H1 (cell line): ENCODE measurements around the gene CRYBG1. TPM values are rescaled to one million over a fixed set of nuclear protein-coding genes. Genes with fewer than 3 reads are reported as not detected.

Experiments used
- CTCF ChIA-PET: fragments of 300-600 bp; sonication (Branson Sonifier 250); formaldehyde crosslinking; loops from one replicate; lab custom pipeline; 2021; ENCODE audit not compliant: partially characterized antibody; lab: Charles Lee
- POLR2A ChIA-PET: fragments of 300-600 bp; sonication (Branson Sonifier 250); formaldehyde crosslinking; loops from one replicate; lab custom pipeline; 2021; ENCODE audit warnings: inconsistent platforms; ENCODE audit not compliant: partially characterized antibody; lab: Charles Lee
- DNase-seq, 2 experiments: peaks; one replicate each; pipeline versions ENCODE4 v3.0.0 to v3.0.0-alpha.2; 2010 to 2022; ENCODE audit warnings: low spot score in 2 of 2, low read depth in 1 of 2, mixed read lengths in 1 of 2
- FAIRE-seq: peaks from 2 replicates; lab custom pipeline; 2011; peaks lifted over from hg19 to GRCh38; lab: Jason Lieb, UNC
- H2AFZ ChIP-seq: 2 replicates; pipeline ENCODE4 v1.8.1; 2012; ENCODE audit warnings: low read length, inconsistent platforms
- H2AK5ac ChIP-seq: 2 replicates; pipeline ENCODE4 v1.6.1; 2013; ENCODE audit warnings: low read depth, low read length
- H2BK120ac ChIP-seq: replicated peaks from 2 replicates; pipeline ENCODE3; 2013; ENCODE audit warnings: low read depth, low read length, inconsistent platforms
- H2BK12ac ChIP-seq: 2 replicates; pipeline ENCODE4 v1.6.1; 2013; ENCODE audit warnings: low read depth, low read length
- H2BK15ac ChIP-seq: 2 replicates; pipeline ENCODE4 v1.6.1; 2013; ENCODE audit warnings: low read length
- H2BK20ac ChIP-seq: 2 replicates; pipeline ENCODE4 v1.6.1; 2013; ENCODE audit warnings: low read length
- H2BK5ac ChIP-seq: 2 replicates; pipeline ENCODE4 v1.6.1; 2013; ENCODE audit warnings: low read depth, low read length
- H3K14ac ChIP-seq: 2 replicates; pipeline ENCODE4 v1.6.1; 2013; ENCODE audit warnings: inconsistent platforms; ENCODE audit not compliant: insufficient read length
- H3K18ac ChIP-seq: 2 replicates; pipeline ENCODE4 v1.6.1; 2013; ENCODE audit warnings: low read length; ENCODE audit errors: extremely low read depth
- H3K23ac ChIP-seq: 2 replicates; pipeline ENCODE4 v1.6.1; 2013; ENCODE audit warnings: inconsistent platforms; ENCODE audit not compliant: insufficient read length
- H3K23me2 ChIP-seq: 2 replicates; pipeline ENCODE4 v1.6.1; 2013; ENCODE audit warnings: low read depth, low read length
- H3K27ac ChIP-seq: 2 replicates; pipeline ENCODE4 v1.6.1; 2011; ENCODE audit warnings: low read depth, low read length, inconsistent platforms
- H3K27me3 ChIP-seq, 4 experiments: replicated peaks in 1 of 4; 1 replicate in 1 of 4; 2 replicates in 3 of 4; pipeline versions ENCODE4 v1.6.1 to v1.8.1; 2011 to 2013; ENCODE audit warnings: low read length in 3 of 4, mild to moderate bottlenecking in 3 of 4, inconsistent platforms in 2 of 4, mixed read lengths in 2 of 4, moderate library complexity in 1 of 4; ENCODE audit not compliant: control insufficient read depth in 3 of 4, insufficient read depth in 3 of 4; ENCODE audit errors: extremely low read depth in 1 of 4
- H3K36me3 ChIP-seq, 4 experiments: 2 replicates each; pipeline versions ENCODE4 v1.6.1 to v1.8.1; 2011 to 2013; ENCODE audit warnings: mild to moderate bottlenecking in 4 of 4, low read length in 3 of 4, moderate library complexity in 2 of 4, control low read depth in 1 of 4, inconsistent platforms in 1 of 4; ENCODE audit not compliant: insufficient read depth in 4 of 4, control insufficient read depth in 2 of 4
- H3K4ac ChIP-seq: replicated peaks from 2 replicates; pipeline ENCODE3; 2013; ENCODE audit warnings: low read length, low read depth, mixed read lengths, inconsistent platforms; ENCODE audit not compliant: insufficient read length
- H3K4me1 ChIP-seq, 4 experiments: replicated peaks in 1 of 4; 1 replicate in 1 of 4; 2 replicates in 3 of 4; pipeline versions ENCODE4 v1.6.1 to v1.8.1; 2011 to 2013; ENCODE audit warnings: low read length in 3 of 4, inconsistent platforms in 2 of 4, mixed read lengths in 1 of 4; ENCODE audit not compliant: insufficient read depth in 4 of 4, control insufficient read depth in 3 of 4
- H3K4me2 ChIP-seq, 2 experiments: 2 replicates each; pipeline versions ENCODE4 v1.6.1 to v1.8.1; 2011 to 2013; ENCODE audit warnings: low read depth in 2 of 2, low read length in 2 of 2, control low read depth in 1 of 2, inconsistent platforms in 1 of 2, mild to moderate bottlenecking in 1 of 2; ENCODE audit not compliant: insufficient read depth in 1 of 2
- H3K4me3 ChIP-seq, 4 experiments: fragments of 200-600, 300-600 bp in 1 of 4; sonication (generic), shearing (Covaris generic), sonication (Bioruptor Twin) in 1 of 4; 2 replicates each; pipeline versions ENCODE4 v1.5.1 to v1.8.1; 2011 to 2016; ENCODE audit warnings: low read length in 4 of 4, low read depth in 3 of 4, control low read depth in 2 of 4, inconsistent platforms in 2 of 4, mild to moderate bottlenecking in 2 of 4, mixed read lengths in 1 of 4, moderate library complexity in 1 of 4; ENCODE audit not compliant: insufficient read depth in 2 of 4; ENCODE audit errors: extremely low read depth in 1 of 4
- H3K56ac ChIP-seq: replicated peaks from 2 replicates; pipeline ENCODE3; 2013; ENCODE audit warnings: low read depth, mild to moderate bottlenecking, mixed read lengths, low read length, inconsistent platforms; ENCODE audit not compliant: insufficient read length
- H3K79me1 ChIP-seq: 2 replicates; pipeline ENCODE4 v1.6.1; 2013; ENCODE audit warnings: low read depth, low read length, control low read depth
- H3K79me2 ChIP-seq, 2 experiments: 2 replicates each; pipeline versions ENCODE4 v1.6.1 to v1.8.1; 2012 to 2013; ENCODE audit warnings: low read length in 2 of 2, mild to moderate bottlenecking in 2 of 2, inconsistent platforms in 1 of 2; ENCODE audit not compliant: insufficient read depth in 2 of 2, control insufficient read depth in 1 of 2
- H3K9ac ChIP-seq, 4 experiments: replicated peaks in 1 of 4; 1 replicate in 1 of 4; 2 replicates in 3 of 4; pipeline versions ENCODE4 v1.6.1 to v1.8.1; 2011 to 2013; ENCODE audit warnings: low read depth in 3 of 4, low read length in 3 of 4, control low read depth in 2 of 4, mild to moderate bottlenecking in 2 of 4, moderate library complexity in 2 of 4, inconsistent platforms in 1 of 4; ENCODE audit errors: extremely low read depth in 1 of 4
- H3K9me3 ChIP-seq, 2 experiments: 2 replicates each; pipeline versions ENCODE4 v1.6.1 to v1.8.1; 2012 to 2013; ENCODE audit warnings: mild to moderate bottlenecking in 2 of 2, moderate library complexity in 2 of 2, control low read depth in 1 of 2, inconsistent platforms in 1 of 2, low read depth in 1 of 2, low read length in 1 of 2, mixed read lengths in 1 of 2; ENCODE audit not compliant: insufficient read depth in 2 of 2
- H4K20me1 ChIP-seq, 2 experiments: replicated peaks in 1 of 2; 2 replicates each; pipeline versions ENCODE3 to v1.8.1; 2011 to 2013; ENCODE audit warnings: inconsistent platforms in 2 of 2, low read length in 2 of 2, mild to moderate bottlenecking in 1 of 2; ENCODE audit not compliant: insufficient read depth in 2 of 2, control insufficient read depth in 1 of 2
- H4K5ac ChIP-seq: 2 replicates; pipeline ENCODE4 v1.6.1; 2013; ENCODE audit warnings: low read length, low read depth, mixed read lengths, inconsistent platforms; ENCODE audit not compliant: insufficient read length
- H4K8ac ChIP-seq: 2 replicates; pipeline ENCODE4 v1.8.0; 2013; ENCODE audit warnings: mild to moderate bottlenecking, moderate library complexity, low read length, inconsistent platforms; ENCODE audit not compliant: insufficient read depth; ENCODE audit errors: extremely low read depth
- H4K91ac ChIP-seq: replicated peaks from 2 replicates; pipeline ENCODE3; 2013; ENCODE audit warnings: low read length, mixed read lengths, inconsistent platforms; ENCODE audit not compliant: insufficient read length
- ASH2L ChIP-seq: fragments of 200-600, 300-600 bp; sonication (generic); IDR thresholded peaks from one replicate; pipeline ENCODE4 v1.7.1; 2017; ENCODE audit warnings: low read length
- BCL11A ChIP-seq, 2 experiments: IDR thresholded peaks; one replicate each; pipeline ENCODE4 v1.6.1; 2011; ENCODE audit warnings: low read depth in 2 of 2, low read length in 2 of 2, mild to moderate bottlenecking in 2 of 2
- HDAC2 ChIP-seq, 2 experiments: fragments of 300-600 bp in 1 of 2; sonication (generic) in 1 of 2; IDR thresholded peaks; 2 replicates each; pipeline ENCODE4 v1.6.1; 2011 to 2012; ENCODE audit warnings: low read depth in 2 of 2, low read length in 2 of 2, mild to moderate bottlenecking in 2 of 2, moderate library complexity in 2 of 2, borderline replicate concordance in 1 of 2, inconsistent platforms in 1 of 2
- MAX ChIP-seq: IDR thresholded peaks from 2 replicates; pipeline ENCODE4 v1.6.1; 2012; ENCODE audit warnings: inconsistent platforms
- NRF1 ChIP-seq: IDR thresholded peaks from 2 replicates; pipeline ENCODE4 v1.6.1; 2011; ENCODE audit warnings: mild to moderate bottlenecking, low read depth, low read length, improper control_type of control experiment
- SP1 ChIP-seq: IDR thresholded peaks from 2 replicates; pipeline ENCODE4 v1.6.1; 2011; ENCODE audit warnings: low read depth, low read length
- SP2 ChIP-seq: IDR thresholded peaks from 2 replicates; pipeline ENCODE4 v1.6.1; 2012; ENCODE audit warnings: mild to moderate bottlenecking, low read length, inconsistent platforms
- WGBS, 2 experiments: shearing (Covaris generic) in 1 of 2; methylation state at CpG; one replicate each; pipeline versions ENCODE4 v1.1.6 to v1.1.7; 2013 to 2015; ENCODE audit warnings: low lambda C conversion rate in 2 of 2, mixed read lengths in 2 of 2, inconsistent platforms in 1 of 2, low coverage in 1 of 2, missing lambda C conversion rate in 1 of 2; ENCODE audit not compliant: insufficient replicate concordance in 2 of 2, insufficient coverage in 1 of 2, insufficient read length in 1 of 2; ENCODE audit errors: extremely low coverage in 1 of 2, missing lambda C conversion rate in 1 of 2; 5-methylcytosine and 5-hydroxymethylcytosine counted together
- polyA plus RNA-seq, 7 experiments: library from polyadenylated mRNA; depleted of rRNA in 3 of 7; stranded (reverse) in 5 of 7; unstranded in 2 of 7; fragments of >200 nt in 5 of 7; fragments of 200-250 nt in 2 of 7; gene quantifications; 1 replicate in 5 of 7; 2 replicates in 1 of 7; 4 replicates in 1 of 7; pipeline versions ENCODE4 v1.2.1 to v1.2.3, GENCODE V29; 2011 to 2013; ENCODE audit warnings: missing spikeins in 2 of 7, mixed read lengths in 2 of 7
- total RNA-seq: library from RNA; stranded (reverse); fragmentation: NEBNext Ultra II Directional; extraction: Animal tissue kit (Norgen Biotek cat#: 25700); gene quantifications from 2 replicates; pipeline ENCODE4 v1.2.1, GENCODE V29; 2021

The CRYBG1 gene
- total and polyA plus RNA-seq, 2 of the 8 experiments (the other 6 are each of a cell fraction or from before 2014, with no cell fraction given) = 2.2 to 11.6 TPM

- Histone ChIP-seq H3K4ac (no peak overlapping the region), H3K56ac (no peak overlapping the region), H3K18ac (no peak overlapping the region), H4K20me1 (no peaks in the 10 kb centered on the region), H3K23ac (no peak overlapping the region), H3K14ac (no peak overlapping the region), H3K79me1 (no peaks in the 10 kb centered on the region), H2BK120ac (no peak overlapping the region), H2BK15ac (no peak overlapping the region), H3K27me3 (no peaks in the 10 kb centered on the region), H3K4me2 (no peak overlapping the region), H3K27ac (no peak overlapping the region), H3K9ac (no peak overlapping the region), H3K79me2 (no peaks in the 10 kb centered on the region), H4K5ac (no peak overlapping the region), H3K4me3 (no peak overlapping the region), H3K36me3 (peaks cover 0 to 10% (median 2%) of the 10 kb centered on the region in 4 experiments; a peak in 4 of 8 replicates), H2BK12ac (no peak overlapping the region), H4K8ac (no peak overlapping the region), H2BK5ac (no peak overlapping the region), H4K91ac (no peak overlapping the region), H2AK5ac (no peak overlapping the region), H3K4me1 (peaks cover 0 to 3% (median 0%) of the 10 kb centered on the region in 4 experiments; a peak in 1 of 7 replicates), H3K9me3 (no peaks in the 10 kb centered on the region), H2BK20ac (no peak overlapping the region), H3K23me2 (no peaks in the 10 kb centered on the region), H2AFZ (no peak overlapping the region)
- 87% methylated on average over 6 of the region's 6 CpGs; no CpG with 5 or more reads in 1 of the 2 experiments for WGBS, 2 experiments
- DNase-seq (no peak), FAIRE-seq (no peak)
- TF ChIP-seq NRF1 = no peak
- TF ChIP-seq SP1 = no peak
- no peak for TF ChIP-seq HDAC2 (IDR thresholded peaks at IDR 0.05; ENCODE audit: borderline replicate concordance in 1 of 2, low read depth in 2 of 2, low read length in 2 of 2)
- no peak for TF ChIP-seq BCL11A (IDR thresholded peaks at IDR 0.05; ENCODE audit: low read depth in 2 of 2, low read length in 2 of 2)
- TF ChIP-seq MAX = no peak
- no peak for TF ChIP-seq ASH2L
- TF ChIP-seq SP2 = no peak
- ChIA-PET CTCF (interaction anchor here (0.7 to 1.8 kb wide), 6 partner anchors 9 to 233 kb away, joined by 3 to 7 read pairs (median 4); no protein-coding TSS in a partner anchor), POLR2A (interaction anchor here (1.6 kb wide), 1 partner anchor 9 kb away, joined by 3 read pairs; no protein-coding TSS in a partner anchor)
Measured at GRCh38 chr6:106572875-106573585, 212.5 kb downstream of the CRYBG1 start.
